HG02884 (cell line): ENCODE data around the gene GMDS.

Experiments used
- ATAC-seq: cut with Tn5 transposase; IDR thresholded peaks from one replicate; pipeline ENCODE4 v1.9.1; 2021; ENCODE audit warnings: mild to moderate bottlenecking, moderate library complexity; ENCODE audit not compliant: unreplicated experiment

The GMDS gene

DNA sequence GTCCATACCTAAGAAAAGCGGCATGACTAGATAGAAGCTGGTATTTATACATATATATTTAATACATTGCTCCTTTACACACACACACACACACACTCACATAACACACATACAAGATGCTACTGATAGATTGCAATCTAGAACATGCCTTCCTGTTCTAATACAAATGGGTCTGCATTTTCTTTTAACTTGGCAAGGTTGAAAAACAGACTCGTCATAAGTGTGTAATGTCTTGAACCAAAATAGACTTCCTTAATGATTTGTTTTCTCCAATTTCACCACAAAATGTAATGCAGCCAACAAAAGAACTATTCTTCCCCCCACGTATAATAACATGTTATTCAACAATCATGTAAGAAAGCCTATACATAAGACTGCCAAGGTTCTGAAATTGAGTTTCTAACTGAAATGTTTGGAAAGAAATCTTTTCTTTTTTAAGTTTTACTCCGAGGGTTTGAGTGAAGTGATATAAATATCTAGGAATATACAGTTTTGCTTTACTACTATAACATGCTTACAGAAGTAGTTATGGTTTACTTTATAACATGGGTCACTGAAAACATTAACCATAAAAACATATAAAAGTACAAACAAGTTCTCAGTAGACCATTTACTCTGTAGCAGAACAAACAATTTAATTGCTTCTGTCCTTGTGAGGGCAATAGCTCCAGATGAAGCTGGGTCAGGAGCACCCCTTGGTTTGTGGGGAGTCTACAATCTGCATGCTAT lies 428.2 kb downstream of the GMDS start:
- no peak for ATAC-seq

- no peak for ATAC-seq
These were observed 429.5 kb downstream of the GMDS start for GRCh38 chr6:1815827-1816452.

DNA sequence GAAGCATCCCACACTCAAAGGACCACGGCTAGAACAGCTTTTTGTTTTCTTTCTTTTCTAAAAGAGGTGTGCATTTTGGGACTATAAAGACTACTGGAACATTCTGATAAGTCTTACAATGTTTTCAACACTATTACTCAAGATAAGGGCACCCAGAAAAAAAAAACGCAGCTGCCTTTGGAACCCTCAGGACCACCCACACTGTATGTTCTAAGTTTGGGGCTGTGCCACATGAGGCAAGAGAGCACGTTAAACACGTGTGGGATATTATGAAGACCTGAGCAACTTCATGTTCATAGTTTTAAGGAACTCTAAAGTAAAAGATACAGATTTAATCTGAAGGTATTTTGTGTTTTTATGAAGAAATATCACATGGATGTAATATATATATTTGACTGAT lies 431.1 kb downstream of the GMDS start:
- ATAC-seq = no peak

DNA sequence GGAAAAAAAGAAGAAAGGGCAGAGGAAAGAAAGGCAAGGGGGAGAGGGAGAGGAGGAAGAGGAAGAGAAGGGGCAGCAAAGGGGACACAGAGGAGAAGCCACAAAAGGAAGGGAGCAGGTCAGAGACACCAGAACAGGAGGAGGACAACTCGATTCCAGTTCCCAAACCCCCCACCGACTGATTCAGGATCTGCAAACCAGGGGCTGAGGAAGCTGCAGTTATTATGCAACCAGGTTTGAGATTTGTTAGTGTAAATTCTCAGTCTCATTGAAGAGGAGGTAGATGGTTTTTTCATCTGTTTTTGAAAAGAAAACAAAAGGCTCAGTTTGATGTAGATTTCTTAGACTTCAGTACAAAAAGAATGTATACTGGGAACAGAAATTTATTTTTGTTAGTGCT lies 432.9 kb downstream of the GMDS start:
- ATAC-seq = no peak

DNA sequence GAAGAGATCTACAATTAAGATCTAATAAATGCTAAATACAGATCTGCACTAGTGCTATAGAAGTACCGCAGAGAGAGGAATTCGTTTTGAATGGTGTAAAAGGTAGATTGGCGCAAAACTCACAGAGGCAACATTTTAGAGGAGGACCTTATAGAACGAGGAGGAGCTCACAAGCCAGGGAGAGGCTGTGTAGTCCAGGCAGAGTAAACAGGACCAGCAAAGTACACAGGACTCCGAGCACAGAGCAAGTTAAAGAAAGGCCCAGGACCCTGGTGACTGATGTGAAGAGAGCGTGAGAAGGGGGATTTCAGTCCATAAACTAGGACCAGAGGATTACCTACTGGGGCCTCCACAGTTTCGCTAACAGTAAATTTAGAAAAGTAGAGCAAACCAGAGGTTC lies 433.4 kb downstream of the GMDS start:
- ATAC-seq = no peak

DNA sequence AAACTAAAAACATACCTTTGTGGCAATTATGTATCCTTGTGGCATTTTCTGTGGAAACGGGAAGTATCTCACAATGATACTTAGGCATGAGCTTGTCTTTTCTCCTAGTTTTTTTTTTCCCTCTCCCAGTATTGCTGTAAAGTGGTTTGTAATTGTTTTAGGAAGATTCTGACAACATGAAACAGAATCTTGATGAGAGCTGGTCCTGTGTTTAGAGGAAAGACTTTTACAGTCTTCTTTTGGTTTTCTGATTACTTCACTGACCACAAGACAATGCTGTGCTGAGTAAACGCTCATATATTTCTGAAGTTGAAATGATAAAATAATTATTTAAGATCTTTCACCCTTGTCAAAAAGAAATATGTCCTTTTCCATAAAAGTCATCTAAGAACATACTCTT lies 434.5 kb downstream of the GMDS start:
- no peak for ATAC-seq

DNA sequence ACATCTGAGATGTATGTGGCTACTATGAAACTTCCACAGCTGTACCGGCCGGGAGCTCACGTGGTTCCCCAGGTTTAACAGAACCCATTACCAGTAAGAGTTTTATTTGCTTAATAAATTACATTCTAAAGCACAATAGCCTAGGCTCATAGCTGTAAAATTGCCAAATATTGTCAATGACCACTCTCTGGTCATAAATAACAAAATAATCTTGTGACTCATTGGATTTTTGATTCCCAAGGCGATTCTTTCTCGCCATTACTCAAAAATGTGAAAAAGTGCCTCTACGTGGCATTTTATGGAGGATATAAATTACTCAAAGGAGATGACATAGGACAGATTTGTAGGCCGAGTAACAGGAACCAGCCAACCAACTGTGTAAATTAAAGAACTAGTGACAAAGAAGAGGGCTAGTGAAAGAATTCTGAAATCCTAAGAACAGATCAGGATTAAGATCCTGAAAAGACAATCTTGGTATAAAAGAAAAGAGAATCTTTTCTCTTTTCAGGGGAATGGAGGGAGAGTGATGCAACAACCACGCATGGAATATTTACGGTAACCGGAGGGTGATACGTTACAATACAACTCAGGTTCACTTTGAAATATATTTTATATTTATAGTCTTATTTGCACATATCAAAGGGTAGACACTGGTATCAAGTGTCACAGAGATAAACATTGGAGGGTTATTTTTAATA lies 436.0 kb downstream of the GMDS start:
- ATAC-seq = no peak

- ATAC-seq = no peak
These were observed 438.5 kb downstream of the GMDS start for GRCh38 chr6:1806935-1807334.

DNA sequence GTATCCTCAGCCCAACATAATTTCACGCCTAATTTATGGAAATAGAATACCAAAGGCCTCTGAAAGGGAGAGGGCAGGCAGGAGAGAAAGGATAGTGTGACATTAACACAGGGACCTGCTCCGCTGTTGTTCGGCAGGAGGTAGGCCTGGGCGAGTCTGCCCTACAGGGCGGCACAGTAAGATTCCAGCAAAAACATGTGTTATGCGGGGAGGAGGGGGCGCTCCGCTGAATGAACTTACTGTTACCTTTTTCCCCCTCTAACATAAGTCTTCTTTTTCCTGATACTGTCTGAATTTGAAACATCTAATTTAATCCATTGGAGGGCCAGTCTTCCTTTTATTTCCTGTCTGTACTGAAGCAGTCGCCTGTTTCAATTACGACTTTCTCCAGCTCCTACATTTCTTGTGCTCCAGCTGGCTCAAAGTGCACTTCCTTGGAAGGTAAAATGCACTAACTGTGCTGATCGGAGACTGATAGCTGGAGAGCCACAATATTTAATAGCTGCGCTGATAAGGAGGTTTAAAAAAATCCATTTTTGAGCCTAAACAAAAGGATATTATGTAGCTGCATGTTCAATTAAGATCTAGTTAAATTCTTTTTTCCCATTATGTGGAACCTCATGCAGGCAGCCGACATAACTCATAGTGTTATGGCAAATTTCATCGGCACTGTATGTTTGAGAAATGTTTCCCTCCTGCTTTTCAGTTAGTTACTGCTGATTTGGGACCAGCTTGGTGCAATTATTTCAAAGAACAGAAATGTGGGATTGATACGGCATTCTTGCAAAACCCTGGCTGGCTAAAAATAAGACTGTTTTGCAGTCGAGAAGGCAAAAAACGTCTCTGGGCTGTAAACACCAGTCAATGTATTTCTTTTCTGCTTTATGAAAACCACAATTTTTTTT lies 442.7 kb downstream of the GMDS start:
- ATAC-seq = no peak

DNA sequence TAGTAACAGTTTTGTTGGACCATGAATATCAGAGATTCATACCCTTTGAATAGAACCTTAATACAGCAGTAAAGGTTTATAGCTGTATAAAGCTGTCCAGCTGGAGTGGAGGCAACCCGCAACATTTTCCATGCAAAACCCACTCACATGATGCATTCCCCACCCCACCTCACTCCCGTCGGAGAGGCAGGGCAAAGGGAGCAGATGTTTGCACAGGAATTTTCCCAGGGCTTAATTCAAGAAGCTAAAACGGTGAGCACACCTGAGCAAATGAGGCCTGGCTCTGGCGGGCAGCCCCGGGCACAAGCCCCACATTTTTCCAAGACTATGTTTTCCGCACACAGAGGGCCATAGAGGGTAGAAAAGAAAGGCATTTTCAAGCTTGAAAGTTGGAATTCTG lies 444.0 kb downstream of the GMDS start:
- ATAC-seq = no peak

DNA sequence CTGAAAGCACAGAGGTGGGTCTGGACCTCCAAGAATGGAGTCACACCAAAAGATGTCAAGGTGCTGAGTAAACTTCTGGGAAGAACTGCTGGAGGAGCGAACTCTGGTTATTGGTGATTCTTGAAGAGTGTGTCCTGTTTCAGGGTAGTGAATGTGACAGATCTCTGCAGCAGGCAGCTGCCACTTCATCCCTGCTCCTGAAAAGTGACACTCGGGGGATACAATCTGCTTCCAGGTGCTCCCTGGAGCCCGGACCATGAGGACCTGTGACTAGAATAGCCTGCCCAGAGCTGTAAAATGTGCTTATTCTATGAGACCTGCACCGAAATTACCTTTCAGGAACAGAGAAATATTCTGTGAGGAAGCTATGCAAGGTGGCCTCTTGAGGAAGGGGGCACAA lies 444.6 kb downstream of the GMDS start:
- no peak for ATAC-seq

- no peak for ATAC-seq
These were observed 446.5 kb downstream of the GMDS start for GRCh38 chr6:1798965-1799325.

DNA sequence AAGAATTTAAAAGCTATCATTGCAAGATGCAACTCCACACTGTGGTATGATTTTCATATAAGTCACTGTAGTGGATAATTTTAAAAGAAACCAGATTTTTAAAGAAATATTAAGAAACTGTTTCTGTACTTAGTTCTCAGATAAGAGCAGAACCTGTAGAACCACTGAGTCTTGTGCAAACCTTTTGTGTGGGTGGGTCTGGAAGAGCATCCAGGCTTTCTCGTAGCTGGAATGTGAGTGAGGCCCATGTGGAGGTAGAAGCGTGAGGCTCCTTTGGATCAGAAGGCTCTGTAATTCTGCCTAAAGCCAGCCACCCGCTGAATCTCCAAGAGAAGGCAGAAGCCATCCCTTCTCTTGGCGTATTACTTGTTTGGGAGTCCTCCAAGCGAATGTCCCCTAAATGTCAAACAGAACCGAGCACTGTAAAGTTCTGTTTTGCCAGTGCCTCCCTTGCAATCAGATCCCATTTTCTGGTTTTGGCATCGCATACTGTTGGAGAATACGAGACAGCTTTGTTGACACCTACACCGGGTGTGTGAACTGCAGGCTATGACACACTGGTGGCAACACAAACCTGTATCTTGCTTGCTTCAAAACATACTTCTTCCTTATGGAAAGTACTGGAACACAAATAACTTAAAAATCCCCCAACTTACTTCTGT lies 447.0 kb downstream of the GMDS start:
- ATAC-seq = no peak

- no peak for ATAC-seq
These were observed 447.6 kb downstream of the GMDS start for GRCh38 chr6:1797801-1798200.

DNA sequence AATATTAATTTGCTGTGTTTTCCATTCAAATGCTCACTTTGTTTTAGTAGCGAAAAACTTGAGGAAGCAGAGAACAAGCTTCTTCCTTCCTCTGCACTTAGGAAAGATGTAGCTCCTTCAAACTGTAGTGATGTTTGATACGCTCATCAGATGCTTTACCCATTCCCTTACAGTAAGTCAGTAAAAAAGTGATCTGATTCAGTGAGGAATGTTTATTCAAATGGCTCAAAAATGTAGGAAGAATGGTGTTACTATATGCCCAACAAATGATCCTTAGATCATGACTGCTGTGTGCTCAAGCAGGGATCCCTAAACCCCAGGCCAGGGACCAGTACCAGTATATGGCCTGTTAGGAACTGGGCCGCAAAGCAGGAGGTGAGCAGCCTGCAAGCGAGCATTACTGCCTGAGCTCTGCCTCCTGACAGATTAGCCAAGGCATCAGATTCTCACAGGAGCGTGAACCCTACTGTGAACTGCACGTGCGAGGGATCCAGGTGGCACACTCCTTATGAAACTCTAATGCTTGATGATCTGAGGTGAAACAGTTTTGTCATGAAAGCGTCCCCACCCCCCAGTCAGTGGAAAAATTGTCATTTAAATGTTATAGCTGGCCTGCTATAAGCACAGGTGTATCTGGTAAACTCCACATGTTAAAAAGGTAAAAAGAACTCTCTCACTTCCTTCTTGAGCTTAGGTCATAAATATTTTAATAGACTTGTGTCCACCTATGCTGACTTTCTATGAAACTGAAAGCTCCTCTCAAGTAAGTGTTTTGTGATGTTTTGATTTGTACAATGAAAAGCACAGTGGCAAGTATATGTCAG lies 448.5 kb downstream of the GMDS start:
- peak; percentile 79 for ATAC-seq

DNA sequence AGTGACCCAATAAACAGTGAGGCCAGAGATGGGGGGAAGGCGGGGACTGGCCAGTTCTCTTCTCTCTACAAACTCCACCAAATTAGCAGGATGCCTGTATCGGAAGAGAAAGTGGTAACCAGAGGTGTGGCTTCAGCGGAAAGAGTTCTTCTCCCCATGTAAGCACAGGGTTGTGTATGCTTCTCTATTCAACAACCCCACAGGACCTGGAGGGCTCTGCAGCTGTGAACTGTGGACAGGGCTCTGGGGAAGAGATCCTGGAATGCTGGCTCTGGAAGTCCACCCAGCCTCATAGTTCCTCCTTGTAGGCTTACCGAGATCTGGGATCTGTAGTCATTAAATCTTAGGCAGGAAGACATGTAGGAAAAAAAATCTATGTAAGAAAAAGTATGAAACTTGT lies 449.5 kb downstream of the GMDS start:
- ATAC-seq = no peak

DNA sequence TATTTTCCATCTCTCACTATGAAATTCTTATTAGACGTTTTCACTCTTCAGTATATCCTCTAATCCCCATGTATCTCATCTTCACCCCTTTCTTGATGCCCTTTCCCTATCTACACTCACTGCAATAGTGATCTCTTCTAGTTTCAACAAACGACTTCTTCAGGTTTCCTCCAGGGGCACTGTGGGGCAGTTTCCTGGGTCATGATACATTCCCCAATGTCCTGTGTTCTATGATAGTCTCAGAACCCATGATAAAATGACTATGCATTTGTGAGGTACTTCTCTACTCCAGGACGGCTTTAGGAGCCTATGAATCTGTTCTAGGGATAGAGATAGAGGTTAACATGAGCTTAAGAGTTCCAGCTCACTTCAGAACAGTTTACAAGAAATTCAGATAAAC lies 452.4 kb downstream of the GMDS start:
- ATAC-seq = no peak

GRCh38 chr6:1790684-1791083 lies 454.7 kb downstream of the GMDS start:
- no peak for ATAC-seq

DNA sequence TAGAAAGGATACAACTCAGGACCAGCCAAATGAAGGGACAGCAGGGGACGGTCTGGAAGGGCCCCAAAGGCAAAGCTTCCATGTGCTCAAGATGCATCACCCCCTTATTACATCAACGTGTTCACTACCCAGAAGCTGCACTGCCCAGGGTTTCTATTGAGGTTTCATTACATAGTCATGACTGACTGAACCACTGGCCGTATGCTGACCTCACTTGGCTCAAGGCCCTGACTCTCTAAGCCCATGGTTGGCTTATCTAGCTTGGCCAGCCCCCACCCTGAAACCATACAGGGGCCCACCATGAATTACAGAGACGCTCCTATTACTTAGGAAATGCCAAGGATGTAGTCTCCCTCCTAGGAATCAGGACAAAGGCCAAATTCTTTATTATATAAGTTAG lies 456.3 kb downstream of the GMDS start:
- ATAC-seq = no peak

- ATAC-seq = no peak
These were observed 457.5 kb downstream of the GMDS start for GRCh38 chr6:1787894-1788293.
